Measurements from ENCODE around the gene ETF1. TPM values are rescaled to one million over a fixed set of nuclear protein-coding genes. Genes with fewer than 3 reads are reported as not detected.

ETF1 gene
- total and polyA plus RNA-seq, 9 of the 15 experiments (the other 6 are each of a cell fraction or from before 2014, with no cell fraction given): 53.7 to 209 (median 164) TPM

GRCh38 chr5:138529812-138530211, 13.2 kb downstream of the ETF1 start:
- peaks cover 4 to 11% of the 10 kb centered on the region in 2 experiments; a peak in 3 of 5 replicates for H3K4me1 ChIP-seq (replicated peaks in 1 of 2; ENCODE audit: control insufficient read depth in 2 of 2, insufficient read depth in 2 of 2, low read length in 2 of 2)
- TF ChIP-seq NRF1 (conservative IDR thresholded peaks at IDR 0.05 in 1 of 2, IDR thresholded peaks at IDR 0.05 in 1 of 2) (no peak), DEAF1 (CRISPR knock-in tag; IDR thresholded peaks at IDR 0.05) (no peak), ETS1 (conservative IDR thresholded peaks at IDR 0.05; ENCODE audit: control insufficient read depth, low read depth, low read length) (no peak), HSF4 (CRISPR knock-in tag; IDR thresholded peaks at IDR 0.05; ENCODE audit: borderline replicate concordance) (no peak)
- H4K20me1 ChIP-seq (replicated peaks; ENCODE audit: control insufficient read depth, insufficient read depth, low read length): peaks cover 14% of the 10 kb centered on the region; the same call in 1 of the 2 replicates
- no peak overlapping the region for H3K9ac ChIP-seq (ENCODE audit: insufficient read depth in 1 of 2, low read depth in 2 of 2, low read length in 2 of 2)
- no peaks in the 10 kb centered on the region for H3K27me3 ChIP-seq (ENCODE audit: control insufficient read depth in 2 of 2, insufficient read depth in 2 of 2, low read length in 2 of 2)
- no peak overlapping the region for H2AFZ ChIP-seq (ENCODE audit: low read depth, low read length)
- intact Hi-C loops (cut with micrococcal nuclease): no loop called here
- ChIA-PET POLR2A (interaction anchor here (0.7 to 1.9 kb wide), 11 partner anchors 9 to 46 kb away, joined by 3 to 13 read pairs (median 4); partner anchors contain the start of gene ETF1), CTCF (ENCODE audit: low intra/inter-chr PET ratio) (no interaction called here)
- no TSS peak for BruUV-seq (replicated peaks)
- H3K79me2 ChIP-seq (ENCODE audit: control insufficient read depth, insufficient read depth, low read length): peaks cover 98% of the 10 kb centered on the region
- H3K4me2 ChIP-seq (ENCODE audit: insufficient read depth, low read length): no peak overlapping the region
- FAIRE-seq: no peak
- H3K9me1 ChIP-seq (ENCODE audit: control insufficient read depth, insufficient read depth, low read length): no peaks in the 10 kb centered on the region
- peaks cover 86% of the 10 kb centered on the region for H3K36me3 ChIP-seq (ENCODE audit: control insufficient read depth, insufficient read depth, low read length)
- WGBS (ENCODE audit: insufficient coverage, low coverage, missing lambda C conversion rate): 84% methylated on average over 8 of the region's 8 CpGs
- no peak overlapping the region for H3K4me3 ChIP-seq
- DNase-seq (ENCODE audit: extremely low read depth in 1 of 4, low spot score in 3 of 4): no peak
- no peak overlapping the region; the same call in 2 of the 3 replicates for H3K27ac ChIP-seq (ENCODE audit: extremely low read depth, low read depth, low read length)
- in situ Hi-C loops (cut with MboI): no loop called here
- no peak; the same call in 2 of the 3 replicates for ATAC-seq
- H3K9me3 ChIP-seq (replicated peaks; ENCODE audit: control insufficient read depth, insufficient read depth, low read depth, low read length): no peaks in the 10 kb centered on the region
